ENCODE measurements around the gene ARFGAP1. TPM values are rescaled to one million over a fixed set of nuclear protein-coding genes. Genes with fewer than 3 reads are reported as not detected.

Gene ARFGAP1
- total and polyA plus RNA-seq, 10 of the 15 experiments (the other 5 are each of a cell fraction or from before 2014, with no cell fraction given) = 0.45 to 79.9 (median 30.8) TPM

- TF ChIP-seq ATF7 (IDR thresholded peaks at IDR 0.05; ENCODE audit: low read depth) (no peak), TAF1 (IDR thresholded peaks at IDR 0.05; ENCODE audit: borderline replicate concordance, low read depth, low read length) (no peak)
Measured at GRCh38 chr20:63239431-63239830, 33.2 kb upstream of the ARFGAP1 start (continued).

GRCh38 chr20:63240004-63240403 lies 32.6 kb upstream of the ARFGAP1 start:
- no peaks in the 10 kb centered on the region for H3K9me3 ChIP-seq (replicated peaks; ENCODE audit: control insufficient read depth, insufficient read depth, low read length)
- H3K27me3 ChIP-seq (replicated peaks in 1 of 2; ENCODE audit: control insufficient read depth in 2 of 2, insufficient read depth in 2 of 2, low read length in 1 of 2) = peaks cover 0 to 2% of the 10 kb centered on the region in 2 experiments; a peak in 1 of 4 replicates
- ChIA-PET SMC1A (ENCODE audit: uncharacterized antibody, unreplicated experiment) (no interaction called here), RAD21 (ENCODE audit: unreplicated experiment) (no interaction called here), POLR2A (no interaction called here), CTCF (no interaction called here)
- no peak overlapping the region for H3K4me3 ChIP-seq
- FAIRE-seq (no peak), ATAC-seq (no peak), DNase-seq (ENCODE audit: low read depth, low spot score) (no peak)
- H3K79me2 ChIP-seq (ENCODE audit: control insufficient read depth, insufficient read depth, low read length) = no peaks in the 10 kb centered on the region
- BruUV-seq (replicated peaks) = no TSS peak
- no peaks in the 10 kb centered on the region for H3K36me3 ChIP-seq (ENCODE audit: control insufficient read depth in 2 of 2, insufficient read depth in 2 of 2, low read length in 1 of 2)
- H3K27ac ChIP-seq (ENCODE audit: control insufficient read depth, insufficient read depth) = no peak overlapping the region
- intact Hi-C loops (cut with micrococcal nuclease; ENCODE audit: unreplicated experiment) (no loop called here), in situ Hi-C loops (cut with MboI) (no loop called here)
- no peak for TF ChIP-seq HDGF (IDR thresholded peaks at IDR 0.05)
- no peak overlapping the region for H2AFZ ChIP-seq (ENCODE audit: control insufficient read depth, low read depth, low read length)
- no peaks in the 10 kb centered on the region for H4K20me1 ChIP-seq (ENCODE audit: control insufficient read depth, insufficient read depth)
- WGBS (ENCODE audit: insufficient coverage, insufficient replicate concordance, low lambda C conversion rate, missing lambda C conversion rate) = 31% methylated on average over 11 of the region's 11 CpGs
- no peak overlapping the region for H3K9ac ChIP-seq (ENCODE audit: control insufficient read depth, insufficient read depth, low read length)
- no peak overlapping the region for H3K4me2 ChIP-seq (ENCODE audit: control insufficient read depth, insufficient read depth)
- H3K4me1 ChIP-seq (ENCODE audit: control insufficient read depth, insufficient read depth, low read length) = no peaks in the 10 kb centered on the region

- Histone ChIP-seq H3K9me3 (replicated peaks; ENCODE audit: control insufficient read depth, insufficient read depth, low read length) (no peaks in the 10 kb centered on the region), H2AFZ (ENCODE audit: control insufficient read depth, low read depth, low read length) (no peak overlapping the region), H3K27ac (ENCODE audit: control insufficient read depth, insufficient read depth) (no peak overlapping the region), H3K36me3 (ENCODE audit: control insufficient read depth in 2 of 2, insufficient read depth in 2 of 2, low read length in 1 of 2) (no peaks in the 10 kb centered on the region), H3K9ac (ENCODE audit: control insufficient read depth, insufficient read depth, low read length) (no peak overlapping the region), H3K4me2 (ENCODE audit: control insufficient read depth, insufficient read depth) (no peak overlapping the region), H3K4me3 (no peak overlapping the region), H3K27me3 (replicated peaks in 1 of 2; ENCODE audit: control insufficient read depth in 2 of 2, insufficient read depth in 2 of 2, low read length in 1 of 2) (peaks cover 0 to 2% of the 10 kb centered on the region in 2 experiments; a peak in 1 of 4 replicates), H3K4me1 (ENCODE audit: control insufficient read depth, insufficient read depth, low read length) (no peaks in the 10 kb centered on the region), H4K20me1 (ENCODE audit: control insufficient read depth, insufficient read depth) (no peaks in the 10 kb centered on the region), H3K79me2 (ENCODE audit: control insufficient read depth, insufficient read depth, low read length) (no peaks in the 10 kb centered on the region)
- ChIA-PET RAD21 (ENCODE audit: unreplicated experiment) (no interaction called here), POLR2A (no interaction called here), SMC1A (ENCODE audit: uncharacterized antibody, unreplicated experiment) (no interaction called here), CTCF (no interaction called here)
- no TSS peak for BruUV-seq (replicated peaks)
- in situ Hi-C loops (cut with MboI) (no loop called here), intact Hi-C loops (cut with micrococcal nuclease; ENCODE audit: unreplicated experiment) (no loop called here)
- FAIRE-seq (no peak), ATAC-seq (no peak), DNase-seq (ENCODE audit: low read depth, low spot score) (no peak)
- TF ChIP-seq POLR2AphosphoS5 (IDR thresholded peaks at IDR 0.05; ENCODE audit: low read length) (no peak), ZNF687 (IDR thresholded peaks at IDR 0.05) (no peak), NRF1 (conservative IDR thresholded peaks at IDR 0.05; ENCODE audit: low read depth, low read length) (no peak), ZNF622 (IDR thresholded peaks at IDR 0.05) (no peak), NFXL1 (IDR thresholded peaks at IDR 0.05; ENCODE audit: borderline replicate concordance) (no peak), REST (IDR thresholded peaks at IDR 0.05; ENCODE audit: low read depth, low read length) (no peak)
- 12% methylated on average over 11 of the region's 11 CpGs for WGBS (ENCODE audit: insufficient coverage, insufficient replicate concordance, low lambda C conversion rate, missing lambda C conversion rate)
Measured at GRCh38 chr20:63241272-63241671, 31.3 kb upstream of the ARFGAP1 start.

Data from GM12878 (cell line).